Activated CD8-positive, alpha-beta T cell treated with anti-CD3 and anti-CD28 coated beads, Interleukin-2, amount 10 ng/mL, durations not matched to agents 7 days and 5 days (primary cell): Measurements from ENCODE around the gene RPL22. TPM values are rescaled to one million over a fixed set of nuclear protein-coding genes. Genes with fewer than 3 reads are reported as not detected.
"Not testable (repeated sequence)": the region's sequence is repeated elsewhere in the genome, so short reads cannot be mapped to it uniquely, and the experiment has no call there.

Experiments
- ATAC-seq: fragments of 150-1000 bp; cut with Tn5 transposase; one replicate; pipeline ENCODE4 v1.10.0; 2021; ENCODE audit warnings: moderate library complexity
- CTCF ChIA-PET: fragments of 350-600 bp; sonication (Branson Sonifier 250); formaldehyde crosslinking; loops from one replicate; lab custom pipeline; 2021; ENCODE audit warnings: antibody characterized with exemption; lab: Charles Lee
- POLR2A ChIA-PET: fragments of 350-600 bp; sonication (Branson Sonifier 250); formaldehyde crosslinking; loops from one replicate; lab custom pipeline; 2021; ENCODE audit warnings: antibody characterized with exemption; lab: Charles Lee
- DNase-seq: peaks from one replicate; pipeline ENCODE4 v3.0.0-alpha.2; 2020
- H3K27ac Mint-ChIP-seq: one replicate; pipeline ENCODE4 v1.8.0; 2021; ENCODE audit warnings: mild to moderate bottlenecking, mixed read lengths
- H3K27me3 Mint-ChIP-seq: one replicate; pipeline ENCODE4 v1.8.0; 2021; ENCODE audit warnings: low read depth, mixed read lengths
- H3K36me3 Mint-ChIP-seq: one replicate; pipeline ENCODE4 v1.8.0; 2021; ENCODE audit warnings: low read depth, mixed read lengths
- H3K4me1 Mint-ChIP-seq: one replicate; pipeline ENCODE4 v1.8.0; 2021; ENCODE audit warnings: low read depth, mixed read lengths
- H3K4me3 Mint-ChIP-seq: one replicate; pipeline ENCODE4 v1.8.0; 2021; ENCODE audit warnings: mild to moderate bottlenecking, mixed read lengths
- H3K9me3 Mint-ChIP-seq: one replicate; pipeline ENCODE4 v1.8.0; 2022; ENCODE audit warnings: mixed read lengths; ENCODE audit not compliant: insufficient read depth
- total RNA-seq, 2 experiments: library from RNA; stranded (reverse); gene quantifications; one replicate each; pipeline ENCODE4 v1.2.3, GENCODE V29; 2021

The RPL22 gene
- total RNA-seq, 2 experiments from 2014 or later: 304 to 325 TPM

DNA sequence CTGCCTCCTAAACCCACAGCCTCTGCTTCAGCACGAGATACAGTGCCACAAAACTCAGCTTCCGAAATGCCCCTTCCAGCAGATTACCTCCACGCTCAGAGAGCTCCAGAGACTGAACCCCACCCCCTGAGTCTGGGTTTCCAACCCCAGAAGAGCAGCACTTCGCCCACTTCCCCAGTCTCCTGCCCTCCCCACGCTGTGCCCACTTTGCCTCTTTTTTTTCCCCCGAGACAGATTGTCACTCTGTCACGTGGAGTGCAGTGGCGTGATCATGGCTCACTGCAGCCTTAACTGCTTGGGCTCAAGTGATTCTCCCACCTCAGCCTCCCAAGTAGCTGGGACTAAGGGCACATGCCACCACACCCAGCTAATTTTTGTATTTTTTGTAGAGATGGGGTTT lies 26.3 kb upstream of the RPL22 start:
- no peak overlapping the region for H3K27ac Mint-ChIP-seq
- ATAC-seq: no peak
- no peak for DNase-seq

DNA sequence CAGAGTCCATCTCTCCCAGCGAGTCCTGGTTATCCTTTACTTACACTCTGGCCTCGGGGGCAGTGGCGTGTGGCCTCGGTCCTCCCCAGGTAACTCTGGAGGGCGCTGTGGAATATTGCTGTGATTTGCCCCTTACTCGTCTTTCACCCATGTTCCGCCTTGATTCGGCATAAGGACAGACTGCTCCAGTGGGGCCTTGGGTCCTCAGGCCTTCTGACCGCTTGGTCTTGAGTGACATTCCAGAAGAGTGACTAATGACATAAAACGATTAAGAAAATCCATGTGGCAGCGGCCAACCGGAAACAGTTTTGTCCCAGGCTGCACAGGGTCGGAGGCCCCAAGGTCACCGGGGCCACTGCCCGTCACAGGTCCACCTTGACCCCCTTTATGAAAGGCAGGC lies 25.3 kb upstream of the RPL22 start:
- DNase-seq (no peak), ATAC-seq (no peak)
- ChIA-PET CTCF (interaction anchor here (0.9 to 1.2 kb wide), 2 partner anchors 20 kb away, joined by 4 to 7 read pairs; no protein-coding TSS in a partner anchor), POLR2A (no interaction called here)
- Mint-ChIP-seq H3K27ac (no peak overlapping the region), H3K4me3 (no peak overlapping the region), H3K27me3 (no peaks in the 10 kb centered on the region), H3K9me3 (no peaks in the 10 kb centered on the region), H3K4me1 (peaks cover 2% of the 10 kb centered on the region), H3K36me3 (peaks cover 51% of the 10 kb centered on the region)

More for the DNA sequence above, 26.3 kb upstream of the RPL22 start:
- Mint-ChIP-seq H3K4me3 (no peak overlapping the region), H3K27me3 (no peaks in the 10 kb centered on the region), H3K9me3 (no peaks in the 10 kb centered on the region), H3K4me1 (peaks cover 2% of the 10 kb centered on the region), H3K36me3 (peaks cover 53% of the 10 kb centered on the region)
- ChIA-PET CTCF (interaction anchor here (1.1 to 1.7 kb wide), 3 partner anchors 19 to 21 kb away, joined by 3 to 7 read pairs (median 4); no protein-coding TSS in a partner anchor), POLR2A (interaction anchor here (1.7 kb wide), 1 partner anchor 10 kb away, joined by 6 read pairs; the partner anchor contains the start of gene ICMT)

DNA sequence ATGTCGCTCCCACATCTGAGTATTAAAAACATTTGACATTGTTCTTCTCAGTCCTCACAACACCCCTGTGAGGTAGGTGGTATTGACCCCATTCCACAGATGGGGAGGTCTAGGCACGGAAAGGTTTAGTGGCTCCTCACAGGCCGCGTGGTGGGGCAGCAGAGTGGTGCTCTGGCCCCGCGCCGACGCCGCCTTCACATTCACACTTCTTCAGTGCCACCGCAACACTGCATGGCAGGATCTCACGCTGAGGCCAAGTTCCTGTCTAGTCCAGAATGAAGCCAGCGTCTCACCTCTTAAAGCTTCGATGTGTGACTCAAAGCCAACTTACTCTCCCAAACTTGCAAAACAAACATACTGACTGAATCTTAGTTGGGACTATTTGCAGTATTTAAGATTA lies 24.2 kb upstream of the RPL22 start:
- ChIA-PET POLR2A (no interaction called here), CTCF (interaction anchor here (0.9 kb wide), 1 partner anchor 19 kb away, joined by 4 read pairs; no protein-coding TSS in a partner anchor)
- Mint-ChIP-seq H3K27me3 (no peaks in the 10 kb centered on the region), H3K4me1 (peaks cover 2% of the 10 kb centered on the region), H3K4me3 (no peak overlapping the region), H3K27ac (no peak overlapping the region), H3K9me3 (no peaks in the 10 kb centered on the region), H3K36me3 (peaks cover 50% of the 10 kb centered on the region)
- ATAC-seq: no peak
- no peak for DNase-seq

DNA sequence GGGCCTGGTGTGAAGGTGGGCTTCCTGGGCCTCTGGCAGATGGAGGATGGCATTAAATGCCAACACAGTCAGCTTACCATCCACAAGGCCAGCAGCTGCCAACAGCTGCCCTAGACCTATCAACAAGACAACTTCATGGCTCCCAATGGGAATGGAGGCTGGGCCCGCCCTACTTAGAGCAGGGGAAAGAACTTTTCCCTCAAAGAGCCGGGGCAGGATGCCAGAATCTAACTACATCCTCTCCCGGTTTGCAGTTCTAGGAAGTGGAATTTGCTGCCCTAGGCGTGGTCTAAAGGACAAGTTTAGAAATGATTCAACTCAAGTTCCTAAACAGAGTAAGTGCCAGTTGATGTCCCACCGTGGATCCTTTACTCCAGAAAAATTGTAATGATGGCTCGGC lies 23.2 kb upstream of the RPL22 start:
- no peak for ATAC-seq
- H3K4me1 Mint-ChIP-seq: peaks cover 2% of the 10 kb centered on the region
- no peak for DNase-seq
- ChIA-PET POLR2A (no interaction called here), CTCF (no interaction called here)
- H3K36me3 Mint-ChIP-seq: peaks cover 50% of the 10 kb centered on the region
- no peak overlapping the region for H3K4me3 Mint-ChIP-seq
- no peaks in the 10 kb centered on the region for H3K9me3 Mint-ChIP-seq
- H3K27ac Mint-ChIP-seq: no peak overlapping the region
- no peaks in the 10 kb centered on the region for H3K27me3 Mint-ChIP-seq

DNA sequence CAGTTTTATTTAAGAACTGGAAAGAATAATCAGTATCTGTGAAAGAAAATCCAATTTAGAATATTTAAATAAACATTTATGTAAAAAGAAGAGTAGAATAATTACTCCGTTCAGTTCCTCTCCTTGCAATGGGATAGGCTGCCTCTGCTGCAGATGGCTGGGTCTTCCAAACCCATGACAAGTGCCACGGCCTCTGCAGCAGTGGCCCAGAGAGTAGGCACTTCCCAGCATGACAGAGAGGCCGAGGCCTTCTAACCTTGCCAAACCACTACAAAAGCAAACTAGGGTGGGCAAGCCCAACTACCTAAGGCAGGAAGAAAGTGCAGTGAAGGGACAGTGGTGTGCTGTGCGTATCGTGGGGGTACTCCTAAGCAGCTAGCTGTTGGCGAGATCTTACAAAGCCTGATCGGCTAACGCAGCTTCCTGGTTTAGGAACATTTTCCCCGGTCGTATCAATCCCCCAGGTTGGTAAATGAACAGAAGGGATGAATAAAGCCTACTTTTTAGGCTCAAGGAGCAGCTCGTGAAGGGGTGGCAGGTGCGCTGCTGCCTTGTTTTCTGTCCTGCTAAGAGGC lies 21.9 kb upstream of the RPL22 start:
- H3K4me1 Mint-ChIP-seq: peaks cover under 1% of the 10 kb centered on the region
- CTCF ChIA-PET: interaction anchor here (1.9 kb wide), 1 partner anchor 16 kb away, joined by 7 read pairs; the partner anchor contains the start of gene RNF207
- H3K27me3 Mint-ChIP-seq: no peaks in the 10 kb centered on the region
- peaks cover 40% of the 10 kb centered on the region for H3K36me3 Mint-ChIP-seq
- no peak for ATAC-seq
- no peak for DNase-seq
- H3K27ac Mint-ChIP-seq: no peak overlapping the region
- H3K4me3 Mint-ChIP-seq: no peak overlapping the region
- H3K9me3 Mint-ChIP-seq: no peaks in the 10 kb centered on the region
- POLR2A ChIA-PET: no interaction called here

GRCh38 chr1:6220236-6220635 lies 20.8 kb upstream of the RPL22 start:
- no peak overlapping the region for H3K27ac Mint-ChIP-seq
- ATAC-seq (no peak), DNase-seq (no peak)
- peaks cover 4% of the 10 kb centered on the region for H3K27me3 Mint-ChIP-seq
- POLR2A ChIA-PET: no interaction called here
- no peaks in the 10 kb centered on the region for H3K9me3 Mint-ChIP-seq
- CTCF ChIA-PET: interaction anchor here (1.9 kb wide), 1 partner anchor 15 kb away, joined by 7 read pairs; the partner anchor contains the start of gene RNF207
- no peaks in the 10 kb centered on the region for H3K4me1 Mint-ChIP-seq
- no peak overlapping the region for H3K4me3 Mint-ChIP-seq
- peaks cover 32% of the 10 kb centered on the region for H3K36me3 Mint-ChIP-seq

DNA sequence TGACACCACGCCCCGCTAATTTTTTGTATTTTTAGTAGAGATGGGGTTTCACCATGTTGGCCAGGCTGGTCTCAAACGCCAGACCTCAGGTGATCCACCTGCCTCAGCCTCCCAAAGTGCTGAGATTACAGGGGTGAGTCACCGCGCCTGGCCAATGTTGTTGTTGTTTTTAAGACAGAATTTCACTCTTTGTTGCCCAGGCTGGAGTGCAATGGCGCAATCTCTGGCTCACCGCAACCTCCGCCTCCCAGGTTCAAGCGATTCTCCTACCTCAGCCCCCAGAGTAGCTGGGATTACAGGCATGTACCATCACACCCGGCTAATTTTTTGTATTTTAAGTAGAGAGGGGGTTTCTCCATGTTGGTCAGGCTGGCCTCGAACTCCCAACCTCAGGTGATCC lies 20.2 kb upstream of the RPL22 start:
- POLR2A ChIA-PET, ATAC-seq, DNase-seq, H3K4me1 Mint-ChIP-seq, H3K4me3 Mint-ChIP-seq, H3K9me3 Mint-ChIP-seq, H3K27ac Mint-ChIP-seq, H3K27me3 Mint-ChIP-seq: not testable (repeated sequence)
- CTCF ChIA-PET: interaction anchor here (1.9 kb wide), 1 partner anchor 15 kb away, joined by 7 read pairs; the partner anchor contains the start of gene RNF207
- peaks cover 26% of the 10 kb centered on the region for H3K36me3 Mint-ChIP-seq

GRCh38 chr1:6218375-6219164 lies 19.2 kb upstream of the RPL22 start:
- Mint-ChIP-seq H3K27me3 (peaks cover 5% of the 10 kb centered on the region), H3K36me3 (peaks cover 15% of the 10 kb centered on the region)

DNA sequence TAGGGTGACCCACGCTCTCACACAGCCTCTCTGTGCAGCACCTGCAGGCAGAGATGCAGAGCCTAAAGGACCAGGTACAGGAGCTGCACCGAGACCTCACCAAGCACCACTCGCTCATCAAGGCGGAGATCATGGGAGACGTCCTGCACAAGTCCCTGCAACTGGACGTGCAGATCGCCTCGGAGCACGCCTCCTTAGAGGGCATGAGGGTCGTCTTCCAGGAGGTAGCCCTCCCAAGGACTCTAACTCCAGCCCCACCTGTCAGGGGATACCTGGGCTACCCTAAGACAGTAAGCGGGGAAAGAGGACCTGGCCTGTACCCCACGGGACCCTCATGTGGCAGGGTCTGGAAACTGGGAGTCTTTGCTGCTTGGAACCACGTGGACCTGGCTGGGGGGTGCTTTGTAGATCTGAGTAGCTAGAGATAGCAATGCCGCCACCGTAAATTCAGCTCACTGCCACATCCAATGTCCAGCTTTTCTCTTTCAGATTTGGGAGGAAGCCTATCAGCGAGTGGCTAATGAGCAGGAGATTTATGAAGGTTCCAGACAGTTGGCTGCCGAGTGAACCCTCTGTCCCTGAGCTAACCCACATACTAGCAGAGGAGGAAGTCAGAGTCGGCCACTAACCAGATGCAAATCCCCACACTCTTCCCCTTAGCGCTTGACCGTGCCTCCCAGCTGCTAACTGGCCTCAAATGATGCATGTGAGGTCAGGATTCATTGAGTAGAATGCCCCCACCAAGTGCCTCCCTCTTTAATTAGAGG lies 13.0 kb upstream of the RPL22 start:
- H3K27ac Mint-ChIP-seq: no peak overlapping the region
- H3K27me3 Mint-ChIP-seq: peaks cover 24% of the 10 kb centered on the region
- peaks cover 15% of the 10 kb centered on the region for H3K4me1 Mint-ChIP-seq
- DNase-seq (no peak), ATAC-seq (no peak)
- ChIA-PET POLR2A (no interaction called here), CTCF (interaction anchor here (1.5 to 4.3 kb wide), 2 partner anchors 7 to 33 kb away, joined by 7 to 20 read pairs; partner anchors contain the start of gene RNF207)
- H3K9me3 Mint-ChIP-seq: no peaks in the 10 kb centered on the region
- H3K4me3 Mint-ChIP-seq: no peak overlapping the region
- no peaks in the 10 kb centered on the region for H3K36me3 Mint-ChIP-seq

More at GRCh38 chr1:6218375-6219164, 19.2 kb upstream of the RPL22 start:
- no peaks in the 10 kb centered on the region for H3K4me1 Mint-ChIP-seq
- DNase-seq (no peak), ATAC-seq (no peak)
- POLR2A ChIA-PET: interaction anchor here (0.6 kb wide), 1 partner anchor 1257 kb away, joined by 3 read pairs; no protein-coding TSS in a partner anchor
- H3K27ac Mint-ChIP-seq: no peak overlapping the region
- H3K9me3 Mint-ChIP-seq: no peaks in the 10 kb centered on the region
- CTCF ChIA-PET: no interaction called here
- H3K4me3 Mint-ChIP-seq: no peak overlapping the region

- Mint-ChIP-seq H3K9me3 (no peaks in the 10 kb centered on the region), H3K27me3 (peaks cover 29% of the 10 kb centered on the region), H3K4me1 (peaks cover 17% of the 10 kb centered on the region), H3K4me3 (no peak overlapping the region), H3K27ac (no peak overlapping the region), H3K36me3 (no peaks in the 10 kb centered on the region)
- ChIA-PET POLR2A (no interaction called here), CTCF (interaction anchor here (1.5 kb wide), 1 partner anchor 34 kb away, joined by 7 read pairs; no protein-coding TSS in a partner anchor)
- ATAC-seq (no peak), DNase-seq (no peak)
These were observed 12.3 kb upstream of the RPL22 start for GRCh38 chr1:6211731-6212130.

- Mint-ChIP-seq H3K36me3 (no peaks in the 10 kb centered on the region), H3K27me3 (peaks cover 32% of the 10 kb centered on the region), H3K4me1 (peaks cover 21% of the 10 kb centered on the region), H3K9me3 (no peaks in the 10 kb centered on the region), H3K4me3 (no peak overlapping the region), H3K27ac (no peak overlapping the region)
- no peak for DNase-seq
- ChIA-PET POLR2A (no interaction called here), CTCF (no interaction called here)
- ATAC-seq: no peak
These were observed 11.4 kb upstream of the RPL22 start for GRCh38 chr1:6210591-6211355.
